Ishikawa (cell line): ENCODE data around the gene RXYLT1.

Experiments
- CEBPB ChIP-seq: IDR thresholded peaks from 2 replicates; pipeline ENCODE4 v1.6.1; 2012
- CREB1 ChIP-seq: IDR thresholded peaks from 2 replicates; pipeline ENCODE4 v1.6.1; 2012; ENCODE audit warnings: low read depth
- EGR1 ChIP-seq: IDR thresholded peaks from 2 replicates; pipeline ENCODE4 v1.6.1; 2012
- EP300 ChIP-seq: IDR thresholded peaks from 2 replicates; pipeline ENCODE4 v1.6.1; 2012; ENCODE audit warnings: borderline replicate concordance
- FOXM1 ChIP-seq: IDR thresholded peaks from 2 replicates; pipeline ENCODE4 v1.6.1; 2012; ENCODE audit warnings: low read depth, borderline replicate concordance
- NFIC ChIP-seq: IDR thresholded peaks from 2 replicates; pipeline ENCODE4 v1.6.1; 2012
- RAD21 ChIP-seq: IDR thresholded peaks from 2 replicates; pipeline ENCODE4 v1.6.1; 2012; ENCODE audit warnings: low read depth
- TAF1 ChIP-seq: IDR thresholded peaks from 2 replicates; pipeline ENCODE4 v1.6.1; 2012; ENCODE audit warnings: low read depth, mild to moderate bottlenecking
- TCF12 ChIP-seq: IDR thresholded peaks from 2 replicates; pipeline ENCODE4 v1.6.1; 2012; ENCODE audit warnings: low read depth
- TEAD4 ChIP-seq: IDR thresholded peaks from 2 replicates; pipeline ENCODE4 v1.6.1; 2012
- YY1 ChIP-seq: IDR thresholded peaks from 2 replicates; pipeline ENCODE4 v1.6.1; 2012; ENCODE audit warnings: low read depth
- ZBTB7A ChIP-seq: IDR thresholded peaks from 2 replicates; pipeline ENCODE4 v1.6.1; 2012; ENCODE audit warnings: low read depth
- TF ChIP-seq, protein P1 (sequence below): IDR thresholded peaks from 2 replicates; pipeline ENCODE4 v1.6.1; 2012; ENCODE audit warnings: low read depth, mild to moderate bottlenecking
- TF ChIP-seq, protein P2 (sequence below): IDR thresholded peaks from 2 replicates; pipeline ENCODE4 v1.6.1; 2012
- TF ChIP-seq, protein P3 (sequence below): IDR thresholded peaks from 2 replicates; pipeline ENCODE4 v1.6.1; 2012

Gene RXYLT1

DNA sequence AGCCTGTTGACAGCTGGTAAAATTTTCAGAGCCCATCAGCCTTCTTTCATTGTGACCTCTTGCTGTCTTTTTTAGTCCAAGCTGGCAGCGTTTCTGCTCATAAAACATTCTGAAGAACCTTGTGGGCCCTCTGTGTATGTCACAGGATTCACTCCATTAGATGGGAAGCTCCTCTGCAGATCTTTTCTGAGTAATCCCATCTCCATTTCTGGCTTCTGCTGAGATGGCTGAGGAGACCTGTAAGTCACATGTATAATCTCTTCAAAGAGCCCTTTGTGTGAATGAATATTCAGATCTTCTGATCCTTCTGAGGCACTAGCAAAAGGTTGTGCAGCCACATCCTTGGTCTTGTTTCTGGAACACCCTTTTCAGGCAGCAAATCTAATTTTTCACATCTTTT is 2.8 kb downstream of the RXYLT1 start:
- TF ChIP-seq RAD21: no peak
- no peak for TF ChIP-seq TCF12
- TF ChIP-seq FOXM1: no peak
- no peak for TF ChIP-seq EP300
- TF ChIP-seq TEAD4: no peak

DNA sequence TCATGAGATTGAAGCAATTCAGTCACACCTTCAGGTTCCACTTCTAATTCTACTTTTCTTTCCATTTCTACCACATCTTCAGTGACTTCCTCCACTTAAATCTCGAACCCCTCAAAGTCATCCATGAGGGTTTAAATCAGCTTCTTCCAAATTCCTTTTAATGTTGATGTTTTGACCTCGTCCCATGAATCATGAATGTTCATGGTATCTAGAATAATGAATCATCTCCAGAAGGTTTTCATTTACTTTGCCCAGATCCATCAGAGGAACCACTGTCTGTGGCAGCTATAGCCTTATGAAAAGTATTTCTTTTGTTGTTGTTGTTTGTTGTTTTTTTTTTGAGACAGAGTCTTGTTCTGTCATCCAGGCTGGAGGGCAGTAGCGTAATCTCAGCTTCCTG is 7.6 kb downstream of the RXYLT1 start:
- no peak for TF ChIP-seq RAD21
- no peak for TF ChIP-seq TAF1
- TF ChIP-seq TCF12: no peak
- no peak for TF ChIP-seq CEBPB
- no peak for TF ChIP-seq CREB1
- TF ChIP-seq FOXM1: no peak
- TF ChIP-seq, protein P1, sequence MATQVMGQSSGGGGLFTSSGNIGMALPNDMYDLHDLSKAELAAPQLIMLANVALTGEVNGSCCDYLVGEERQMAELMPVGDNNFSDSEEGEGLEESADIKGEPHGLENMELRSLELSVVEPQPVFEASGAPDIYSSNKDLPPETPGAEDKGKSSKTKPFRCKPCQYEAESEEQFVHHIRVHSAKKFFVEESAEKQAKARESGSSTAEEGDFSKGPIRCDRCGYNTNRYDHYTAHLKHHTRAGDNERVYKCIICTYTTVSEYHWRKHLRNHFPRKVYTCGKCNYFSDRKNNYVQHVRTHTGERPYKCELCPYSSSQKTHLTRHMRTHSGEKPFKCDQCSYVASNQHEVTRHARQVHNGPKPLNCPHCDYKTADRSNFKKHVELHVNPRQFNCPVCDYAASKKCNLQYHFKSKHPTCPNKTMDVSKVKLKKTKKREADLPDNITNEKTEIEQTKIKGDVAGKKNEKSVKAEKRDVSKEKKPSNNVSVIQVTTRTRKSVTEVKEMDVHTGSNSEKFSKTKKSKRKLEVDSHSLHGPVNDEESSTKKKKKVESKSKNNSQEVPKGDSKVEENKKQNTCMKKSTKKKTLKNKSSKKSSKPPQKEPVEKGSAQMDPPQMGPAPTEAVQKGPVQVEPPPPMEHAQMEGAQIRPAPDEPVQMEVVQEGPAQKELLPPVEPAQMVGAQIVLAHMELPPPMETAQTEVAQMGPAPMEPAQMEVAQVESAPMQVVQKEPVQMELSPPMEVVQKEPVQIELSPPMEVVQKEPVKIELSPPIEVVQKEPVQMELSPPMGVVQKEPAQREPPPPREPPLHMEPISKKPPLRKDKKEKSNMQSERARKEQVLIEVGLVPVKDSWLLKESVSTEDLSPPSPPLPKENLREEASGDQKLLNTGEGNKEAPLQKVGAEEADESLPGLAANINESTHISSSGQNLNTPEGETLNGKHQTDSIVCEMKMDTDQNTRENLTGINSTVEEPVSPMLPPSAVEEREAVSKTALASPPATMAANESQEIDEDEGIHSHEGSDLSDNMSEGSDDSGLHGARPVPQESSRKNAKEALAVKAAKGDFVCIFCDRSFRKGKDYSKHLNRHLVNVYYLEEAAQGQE: no peak
- no peak for TF ChIP-seq ZBTB7A
- TF ChIP-seq, protein P2, sequence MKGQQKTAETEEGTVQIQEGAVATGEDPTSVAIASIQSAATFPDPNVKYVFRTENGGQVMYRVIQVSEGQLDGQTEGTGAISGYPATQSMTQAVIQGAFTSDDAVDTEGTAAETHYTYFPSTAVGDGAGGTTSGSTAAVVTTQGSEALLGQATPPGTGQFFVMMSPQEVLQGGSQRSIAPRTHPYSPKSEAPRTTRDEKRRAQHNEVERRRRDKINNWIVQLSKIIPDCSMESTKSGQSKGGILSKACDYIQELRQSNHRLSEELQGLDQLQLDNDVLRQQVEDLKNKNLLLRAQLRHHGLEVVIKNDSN: no peak

DNA sequence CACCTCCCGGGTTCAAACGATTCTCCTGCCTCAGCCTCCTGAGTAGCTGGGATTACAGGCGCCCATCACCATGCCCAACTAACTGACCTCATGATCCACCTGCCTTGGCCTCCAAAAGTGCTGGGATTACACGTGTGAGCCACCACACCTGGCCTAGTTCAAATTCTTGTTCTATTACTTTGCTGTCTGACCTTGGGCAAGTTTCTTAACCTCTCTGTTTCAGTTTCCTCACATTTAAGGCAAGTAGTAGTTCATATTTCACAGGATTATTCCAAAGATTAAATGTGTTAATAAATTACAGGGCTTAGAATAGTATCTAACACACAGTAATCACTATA is 10.9 kb downstream of the RXYLT1 start:
- TF ChIP-seq TCF12: no peak
- no peak for TF ChIP-seq YY1
- no peak for TF ChIP-seq CEBPB
- TF ChIP-seq TEAD4: no peak
- TF ChIP-seq, protein P3, sequence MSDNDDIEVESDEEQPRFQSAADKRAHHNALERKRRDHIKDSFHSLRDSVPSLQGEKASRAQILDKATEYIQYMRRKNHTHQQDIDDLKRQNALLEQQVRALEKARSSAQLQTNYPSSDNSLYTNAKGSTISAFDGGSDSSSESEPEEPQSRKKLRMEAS: no peak
- no peak for TF ChIP-seq RAD21
- no peak for TF ChIP-seq TAF1
- TF ChIP-seq, protein P2: no peak
- TF ChIP-seq CREB1: no peak
- TF ChIP-seq, protein P1: no peak
- TF ChIP-seq EP300: no peak
- no peak for TF ChIP-seq ZBTB7A
- no peak for TF ChIP-seq EGR1
- TF ChIP-seq NFIC: no peak
- TF ChIP-seq FOXM1: no peak

DNA sequence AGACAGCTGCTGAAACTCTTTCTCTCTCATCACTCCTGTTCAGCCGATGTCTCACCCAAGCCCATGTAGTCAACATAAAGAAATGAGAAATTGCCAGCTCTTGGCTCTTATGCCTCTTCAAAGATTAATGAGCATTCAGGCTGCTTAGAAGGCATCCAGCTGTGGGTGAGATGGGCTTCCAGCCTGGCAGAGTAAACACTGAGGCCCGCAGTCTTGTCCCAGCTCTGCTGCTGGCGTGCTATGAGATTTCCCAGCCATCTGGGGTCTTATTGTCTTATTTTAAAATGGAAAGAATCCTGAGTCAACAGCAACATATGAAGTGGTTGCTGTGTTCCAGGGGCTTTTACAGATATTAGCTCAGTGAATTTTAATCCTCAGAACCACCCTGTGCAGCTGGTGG is 12.6 kb downstream of the RXYLT1 start:
- TF ChIP-seq NFIC: no peak
- no peak for TF ChIP-seq CEBPB
- no peak for TF ChIP-seq RAD21
- TF ChIP-seq EGR1: no peak
- TF ChIP-seq CREB1: no peak

DNA sequence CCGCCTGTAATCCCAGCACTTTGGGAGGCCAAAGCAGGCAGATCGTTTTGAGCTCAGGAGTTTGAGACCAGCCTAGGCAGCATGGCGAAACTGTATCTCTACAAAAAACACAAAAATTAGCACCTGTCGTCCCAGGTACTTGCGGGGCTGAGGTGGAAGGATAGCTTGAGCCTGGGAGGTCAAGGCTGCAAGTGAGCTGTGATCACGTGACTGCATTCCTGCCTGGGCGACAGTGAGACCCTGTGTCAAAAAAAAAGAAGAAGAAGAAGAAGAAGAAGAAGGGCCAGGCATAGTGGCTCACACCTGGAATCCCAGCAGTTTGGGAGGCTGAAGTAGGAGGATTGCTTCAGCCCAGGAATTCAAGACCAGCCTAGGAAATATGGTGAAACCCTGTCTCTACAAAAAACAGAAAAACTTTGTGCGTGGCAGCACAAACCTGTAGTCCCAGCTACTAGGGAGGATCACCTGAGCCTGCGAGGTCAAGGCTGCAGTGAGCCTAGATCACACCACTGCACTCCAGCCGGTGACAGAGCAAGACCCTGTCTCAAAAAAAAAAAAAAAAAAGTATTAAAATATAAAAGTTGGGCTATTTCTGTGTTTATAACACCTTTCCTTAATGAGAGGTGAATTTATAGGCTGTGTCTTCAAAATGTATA is 15.5 kb downstream of the RXYLT1 start:
- TF ChIP-seq EP300: no peak
- no peak for TF ChIP-seq CEBPB
- no peak for TF ChIP-seq EGR1
- TF ChIP-seq RAD21: no peak
- TF ChIP-seq, protein P1: no peak
- no peak for TF ChIP-seq FOXM1
- no peak for TF ChIP-seq TAF1
- TF ChIP-seq, protein P3: no peak
- TF ChIP-seq YY1: no peak
- no peak for TF ChIP-seq CREB1
- TF ChIP-seq NFIC: no peak
- TF ChIP-seq TCF12: no peak
- TF ChIP-seq, protein P2: no peak
- no peak for TF ChIP-seq ZBTB7A
- TF ChIP-seq TEAD4: no peak
